GM19467 (cell line): ENCODE measurements around the gene SIL1.

Experiments
- ATAC-seq: cut with Tn5 transposase; IDR thresholded peaks from one replicate; pipeline ENCODE4 v1.9.1; 2021; ENCODE audit warnings: mild to moderate bottlenecking, moderate library complexity; ENCODE audit not compliant: unreplicated experiment

The SIL1 gene

GRCh38 chr5:138898742-138899141, 299.4 kb downstream of the SIL1 start:
- no peak for ATAC-seq

GRCh38 chr5:138898299-138898698, 299.9 kb downstream of the SIL1 start:
- ATAC-seq: no peak
